HepG2 (cell line): ENCODE results near the gene FAM228A.

Experiments used
- CTCF ChIP-seq: sonication (generic); formaldehyde crosslinking; IDR thresholded peaks from 2 replicates; pipeline ENCODE4 v1.5.0; 2020; ENCODE audit warnings: mild to moderate bottlenecking, missing genetic modification reagents, moderate library complexity
- HCFC1 ChIP-seq: fragments of 150-350 bp; IDR thresholded peaks from 2 replicates; pipeline ENCODE4 v1.6.1; 2014; ENCODE audit warnings: low read depth, low read length
- JUN ChIP-seq: sonication (generic); formaldehyde crosslinking; IDR thresholded peaks from 2 replicates; pipeline ENCODE4 v1.4.0; 2020; ENCODE audit warnings: mild to moderate bottlenecking, missing genetic modification reagents
- KDM1A ChIP-seq: IDR thresholded peaks from 2 replicates; pipeline ENCODE4 v1.6.1; 2016; ENCODE audit warnings: missing compliant biosample characterization
- NR1H2 ChIP-seq: sonication (generic); formaldehyde crosslinking; IDR thresholded peaks from 2 replicates; pipeline ENCODE4 v1.8.1; 2022; ENCODE audit warnings: low read depth, missing genetic modification reagents, borderline replicate concordance
- RNF219 ChIP-seq: sonication (generic); formaldehyde crosslinking; IDR thresholded peaks from 2 replicates; pipeline ENCODE4 v1.5.0; 2020; ENCODE audit warnings: mild to moderate bottlenecking, missing genetic modification reagents
- SMAD9 ChIP-seq: sonication (generic); formaldehyde crosslinking; IDR thresholded peaks from 2 replicates; pipeline ENCODE4 v1.5.1; 2020; ENCODE audit warnings: mild to moderate bottlenecking, missing genetic modification reagents
- TGIF2 ChIP-seq: IDR thresholded peaks from 2 replicates; pipeline ENCODE4 v1.6.1; 2016; ENCODE audit warnings: control low read depth, missing compliant biosample characterization
- YY1 ChIP-seq: IDR thresholded peaks from 2 replicates; pipeline ENCODE4 v1.6.1; 2011; ENCODE audit warnings: low read length, low read depth, moderate library complexity, mild to moderate bottlenecking; ENCODE audit not compliant: insufficient read depth, insufficient replicate concordance
- ZNF362 ChIP-seq: sonication (generic); formaldehyde crosslinking; IDR thresholded peaks from 2 replicates; pipeline ENCODE4 v1.4.0; 2020; ENCODE audit warnings: missing genetic modification reagents, mild to moderate bottlenecking, borderline replicate concordance
- ZNF530 ChIP-seq: sonication (generic); formaldehyde crosslinking; IDR thresholded peaks from 2 replicates; pipeline ENCODE4 v1.5.0; 2020; ENCODE audit warnings: low read depth, mild to moderate bottlenecking, missing genetic modification reagents

- TF ChIP-seq TGIF2 (CRISPR knock-in tag) (no peak), YY1 (no peak), RNF219 (CRISPR knock-in tag) (no peak), SMAD9 (no peak), CTCF (CRISPR knock-in tag) (no peak), JUN (CRISPR knock-in tag) (no peak), ZNF530 (no peak), NR1H2 (no peak), KDM1A (CRISPR knock-in tag) (no peak), HCFC1 (no peak), ZNF362 (no peak)
These were observed 34.7 kb downstream of the FAM228A start for GRCh38 chr2:24209389-24210105.
